ENCODE results near the gene TMEM234.

GRCh38 chr1:32240140-32240951, 18.2 kb upstream of the TMEM234 start:
- TF ChIP-seq CTCF (IDR thresholded peaks at IDR 0.05; ENCODE audit: poor library complexity) (peak; percentile 36), EZH2 (IDR thresholded peaks at IDR 0.05; ENCODE audit: borderline replicate concordance) (no peak), EZH2phosphoT487 (IDR thresholded peaks at IDR 0.05; ENCODE audit: low read depth, severe bottlenecking, unreplicated experiment) (no peak)

Data from hepatocyte (in vitro differentiated cells).